ACHN (cell line): Measurements from ENCODE around the gene EPHB2.

Source experiments
- DNase-seq: peaks from one replicate; pipeline ENCODE4 v3.0.0-alpha.2; 2015
- in situ Hi-C: cut with HindIII; loops from 2 replicates; pipeline ENCODE4 v1.10.0; 2017; ENCODE audit warnings: low sequenced_read_pairs, low pct_ligation_motif_present, low pct_unique_long_range_greater_than_20kb

Gene EPHB2

DNA sequence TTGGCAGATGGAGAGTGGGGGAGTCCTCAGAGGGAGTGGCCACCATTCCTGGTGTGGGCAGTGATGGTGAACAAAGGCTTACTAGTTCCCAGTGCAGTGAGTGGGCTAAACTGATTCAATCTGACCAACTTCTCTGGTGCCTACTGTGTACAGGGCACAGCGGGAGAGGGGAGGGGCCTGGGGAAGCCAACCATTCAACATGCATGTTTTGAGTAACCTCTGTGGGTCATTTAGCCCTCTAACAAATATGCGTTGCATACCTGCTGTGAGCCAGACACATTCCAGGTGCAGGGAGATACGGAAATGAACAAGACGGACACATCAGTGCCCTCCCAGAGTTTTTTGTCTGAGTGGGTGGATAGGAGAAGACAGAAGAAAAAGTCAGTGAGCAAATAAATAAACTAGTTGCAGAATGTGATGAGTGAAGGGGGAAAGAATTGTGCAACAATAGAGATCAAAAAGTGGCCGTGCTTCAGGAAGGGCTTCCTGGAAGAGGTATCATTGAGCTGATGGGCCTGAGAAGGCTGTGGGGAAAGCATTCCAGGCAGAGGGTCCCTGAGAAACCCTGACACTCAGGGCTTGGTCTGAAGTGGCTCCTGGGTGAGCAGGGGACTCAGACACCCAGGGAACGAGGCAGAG, 78.8 kb downstream of the EPHB2 start:
- in situ Hi-C loops: no loop called here
- no peak for DNase-seq

- in situ Hi-C loops: no loop called here
- DNase-seq: no peak
Observed at GRCh38 chr1:22790232-22791008, 79.8 kb downstream of the EPHB2 start.

GRCh38 chr1:22791831-22792347, 81.2 kb downstream of the EPHB2 start:
- DNase-seq: no peak
- in situ Hi-C loops: no loop called here

- in situ Hi-C loops: no loop called here
- no peak for DNase-seq
Observed at GRCh38 chr1:22792396-22793160, 81.9 kb downstream of the EPHB2 start.

- in situ Hi-C loops: no loop called here
- no peak for DNase-seq
Observed at GRCh38 chr1:22793647-22794046, 83.0 kb downstream of the EPHB2 start.

DNA sequence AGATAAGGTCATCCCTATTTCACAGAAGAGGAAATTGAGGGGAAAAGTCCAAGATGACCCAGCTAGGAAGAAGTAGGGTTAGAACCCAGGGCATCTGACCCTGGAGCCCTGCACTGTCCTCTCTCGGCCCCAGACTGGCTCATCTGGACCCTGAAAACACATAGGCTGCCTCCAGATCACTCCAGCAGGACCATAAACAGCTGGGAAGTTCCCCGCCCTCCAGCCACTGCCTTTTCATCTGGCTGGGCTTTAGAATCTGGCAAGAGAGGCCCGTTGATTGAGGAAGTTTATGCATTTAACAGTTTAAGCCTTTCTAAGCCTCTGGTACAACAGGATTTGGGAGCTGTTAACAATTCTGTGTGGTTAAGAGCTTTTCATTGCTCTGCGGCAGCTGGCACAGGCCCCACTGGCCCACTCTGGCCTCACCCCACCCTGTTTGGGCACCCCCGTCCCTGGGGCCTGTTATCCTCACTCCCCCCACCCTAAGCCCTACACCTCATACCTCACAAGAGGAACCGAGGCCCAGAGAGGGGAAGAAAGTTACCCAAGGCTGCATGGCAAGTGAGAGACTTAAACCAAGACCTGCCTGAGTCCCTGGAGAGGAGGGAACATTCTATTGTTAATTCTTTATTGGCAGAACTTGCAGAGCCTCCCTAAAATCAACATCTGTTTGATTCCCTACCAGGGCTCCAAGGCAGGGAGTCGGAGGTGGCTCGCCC, 84.2 kb downstream of the EPHB2 start:
- in situ Hi-C loops: no loop called here
- DNase-seq: no peak

GRCh38 chr1:22795366-22795714, 84.7 kb downstream of the EPHB2 start:
- in situ Hi-C loops: no loop called here
- DNase-seq: no peak

DNA sequence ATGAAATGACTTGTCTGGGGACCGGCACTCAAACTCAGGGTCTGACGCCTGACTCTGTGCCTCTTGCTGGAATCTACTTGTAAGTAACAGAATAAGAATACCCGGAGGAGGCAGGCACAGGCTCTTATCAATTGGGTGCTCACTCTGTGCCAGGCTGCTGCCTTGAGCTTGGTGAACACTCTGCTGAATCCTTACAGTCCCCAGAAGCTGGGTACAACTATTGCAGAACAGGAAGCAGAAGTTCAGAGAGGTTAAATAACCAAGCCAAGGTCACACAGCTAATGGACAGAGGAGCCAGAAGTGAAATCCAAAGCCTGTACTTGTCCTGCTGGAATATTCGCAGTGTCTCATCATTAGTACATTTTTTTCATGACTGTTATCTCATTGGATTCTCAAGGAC, 86.0 kb downstream of the EPHB2 start:
- in situ Hi-C loops: no loop called here
- DNase-seq: no peak

- no peak for DNase-seq
- in situ Hi-C loops: no loop called here
Observed at GRCh38 chr1:22798083-22798482, 87.4 kb downstream of the EPHB2 start.

DNA sequence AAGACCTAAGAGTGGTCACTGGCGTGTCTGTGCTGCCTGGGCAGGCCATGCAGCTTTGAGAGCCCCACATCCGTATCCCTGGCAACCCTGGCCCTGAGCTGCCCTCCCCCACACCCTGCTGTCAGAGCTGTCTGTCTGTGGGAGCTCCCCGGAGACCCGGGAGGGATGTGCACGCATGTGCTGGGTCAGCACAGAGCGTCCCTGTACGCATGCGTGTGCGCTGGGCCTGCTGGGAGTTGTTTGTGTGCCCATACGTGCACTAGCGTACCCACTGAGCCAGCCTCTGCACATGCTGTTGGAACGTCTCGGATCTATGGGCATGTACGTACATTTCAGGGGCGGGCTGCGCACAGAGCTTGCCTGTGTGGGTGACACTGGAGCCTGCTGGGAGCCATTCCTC, 89.3 kb downstream of the EPHB2 start:
- no peak for DNase-seq
- in situ Hi-C loops: no loop called here

GRCh38 chr1:22800629-22801028, 90.0 kb downstream of the EPHB2 start:
- no peak for DNase-seq
- in situ Hi-C loops: no loop called here

DNA sequence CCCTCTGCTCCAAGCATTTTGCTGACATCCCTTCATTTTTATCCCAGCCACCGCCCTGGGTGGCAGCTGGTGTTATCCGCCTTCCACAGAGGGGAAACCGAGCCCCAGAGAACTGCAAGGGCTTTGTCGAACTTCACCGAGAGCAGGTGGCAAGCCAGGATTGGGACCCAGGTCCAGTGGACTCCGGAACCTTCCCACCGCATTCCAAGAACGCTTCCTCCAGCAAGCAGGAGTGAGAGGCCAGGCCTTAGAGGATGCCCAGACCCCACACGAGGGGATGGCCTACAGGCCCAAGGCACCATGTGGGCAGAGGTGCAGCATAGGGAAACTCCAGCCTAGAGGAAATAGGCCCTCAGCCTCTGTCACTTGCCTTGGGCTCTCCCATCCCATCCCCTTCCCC, 90.7 kb downstream of the EPHB2 start:
- in situ Hi-C loops: no loop called here

GRCh38 chr1:22801761-22802160, 91.1 kb downstream of the EPHB2 start:
- DNase-seq: no peak
- in situ Hi-C loops: no loop called here

More for the DNA sequence above, 90.7 kb downstream of the EPHB2 start:
- no peak for DNase-seq

- DNase-seq: peak; percentile 38
- in situ Hi-C loops: no loop called here
Observed at GRCh38 chr1:22803833-22804232, 93.2 kb downstream of the EPHB2 start.

DNA sequence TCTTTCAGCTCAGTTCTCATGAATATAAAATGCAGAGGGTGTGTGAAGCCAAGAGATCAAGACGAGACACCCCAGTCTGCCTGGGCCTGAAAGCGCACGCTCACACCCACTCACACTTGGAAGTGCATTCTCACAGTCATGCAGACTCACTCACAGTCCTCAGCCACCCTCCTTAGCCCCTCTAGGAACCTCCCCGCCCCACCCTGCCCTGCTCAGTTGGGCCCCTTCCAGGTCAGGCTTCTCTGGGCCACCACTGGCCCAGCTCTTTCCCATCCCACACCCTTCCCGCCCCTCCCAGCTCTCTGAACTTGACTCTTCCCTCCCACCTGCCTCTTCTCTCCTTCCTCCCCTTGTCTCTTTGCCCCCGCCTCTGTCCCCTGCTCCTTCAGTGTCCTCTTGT, 93.8 kb downstream of the EPHB2 start:
- in situ Hi-C loops: no loop called here
- no peak for DNase-seq

DNA sequence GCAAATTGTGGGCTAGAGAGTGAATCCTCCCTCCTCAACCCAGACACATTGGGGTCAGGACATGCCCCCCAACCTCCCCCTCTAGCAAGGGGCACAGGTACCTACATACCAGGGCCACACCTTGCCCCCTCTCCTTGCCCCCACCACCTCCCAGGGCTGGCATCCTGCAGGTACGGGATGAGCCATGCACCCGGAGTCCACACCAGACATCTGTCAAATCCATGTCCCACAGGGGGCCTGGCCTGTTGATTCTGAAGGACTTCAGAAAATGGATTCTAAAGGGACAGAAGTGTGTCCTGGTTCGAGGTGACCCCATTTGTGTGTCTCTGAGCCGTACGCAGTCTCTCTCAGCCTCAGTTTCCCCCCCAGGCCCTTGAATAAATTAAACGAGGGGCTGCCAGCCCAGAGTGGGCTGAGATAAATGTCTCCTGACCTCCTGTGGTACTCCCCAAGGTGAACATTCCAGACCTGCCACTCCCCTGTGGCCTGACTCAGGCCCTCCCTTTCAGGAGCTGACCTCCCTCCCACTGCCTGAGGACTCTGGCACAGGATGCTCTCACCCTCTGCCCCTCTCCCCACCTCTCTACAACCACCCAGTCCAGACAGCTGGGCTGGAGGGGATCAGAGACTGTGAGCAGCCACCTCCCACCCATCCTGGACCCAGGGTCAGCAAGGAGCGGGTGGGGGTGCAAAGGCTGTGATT, 94.5 kb downstream of the EPHB2 start:
- in situ Hi-C loops: no loop called here
- DNase-seq: no peak

- DNase-seq: no peak
- in situ Hi-C loops: no loop called here
Observed at GRCh38 chr1:22805672-22806038, 95.0 kb downstream of the EPHB2 start.

DNA sequence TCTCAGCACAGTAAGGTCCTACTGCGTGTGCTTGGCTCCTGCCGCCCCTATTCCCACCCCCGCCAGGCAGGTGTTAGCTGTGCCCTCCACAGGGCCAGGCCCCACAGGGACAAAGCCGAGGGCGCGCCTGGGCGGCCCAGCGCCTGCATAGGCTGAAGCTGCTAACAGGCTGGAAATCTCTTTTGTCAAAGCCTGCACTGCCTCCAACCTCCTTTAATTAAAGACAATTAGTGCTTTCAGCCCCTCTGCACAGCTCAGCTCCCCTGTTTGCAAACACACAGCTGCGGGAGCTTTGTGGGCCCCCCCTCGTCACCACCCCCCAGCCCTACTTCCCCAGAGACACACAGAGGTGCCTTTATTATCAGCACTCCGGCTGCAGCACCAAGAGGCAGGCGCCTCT, 95.9 kb downstream of the EPHB2 start:
- no peak for DNase-seq
- in situ Hi-C loops: no loop called here
